GM12872 (cell line): ENCODE measurements around the gene CFAP90.

Source experiments
- CTCF ChIP-seq: IDR thresholded peaks from 3 replicates; pipeline ENCODE4 v1.5.1; 2011; ENCODE audit warnings: low read depth, mild to moderate bottlenecking, low read length, moderate library complexity; ENCODE audit not compliant: insufficient read depth

The CFAP90 gene

GRCh38 chr5:7884491-7885267, 33.7 kb upstream of the CFAP90 start:
- no peak for TF ChIP-seq CTCF

GRCh38 chr5:7882926-7883325, 32.0 kb upstream of the CFAP90 start:
- no peak for TF ChIP-seq CTCF

GRCh38 chr5:7881816-7882215, 30.9 kb upstream of the CFAP90 start:
- no peak for TF ChIP-seq CTCF

GRCh38 chr5:7881091-7881490, 30.2 kb upstream of the CFAP90 start:
- TF ChIP-seq CTCF: 0 out of 3 replicates have a peak, but pooled peaks have one; percentile 12

GRCh38 chr5:7878381-7878873, 27.5 kb upstream of the CFAP90 start:
- no peak for TF ChIP-seq CTCF

- TF ChIP-seq CTCF: no peak
These were observed 26.9 kb upstream of the CFAP90 start for GRCh38 chr5:7877851-7878250.

- TF ChIP-seq CTCF: no peak
These were observed 25.9 kb upstream of the CFAP90 start for GRCh38 chr5:7876867-7877266.
